Activated T-helper 1 cell treated with anti-CD3 and anti-CD28 coated beads, Interleukin-12 subunit alpha, Interleukin-12 subunit beta, Interleukin-2, Interleukin-4 antibody, amounts not matched to agents 30 ng/mL and 10 ng/mL and 1 ng/mL, durations not matched to agents 14 hours and 24 hours and 36 hours (primary cell): ENCODE measurements around the gene TLL2. TPM values are rescaled to one million over a fixed set of nuclear protein-coding genes. Genes with fewer than 3 reads are reported as not detected.
A peak's percentile ranks its signal among the peaks of the same experiment; 100 is the strongest.

Experiments
- DNase-seq: peaks from one replicate; pipeline ENCODE4 v3.0.0; 2021; ENCODE audit warnings: low spot score
- H3K27ac Mint-ChIP-seq: one replicate; pipeline ENCODE4 v1.8.0; 2021; ENCODE audit warnings: mild to moderate bottlenecking, mixed read lengths
- H3K27me3 Mint-ChIP-seq: one replicate; pipeline ENCODE4 v1.8.0; 2022; ENCODE audit warnings: mild to moderate bottlenecking, moderate library complexity, mixed read lengths; ENCODE audit not compliant: insufficient read depth
- H3K36me3 Mint-ChIP-seq: one replicate; pipeline ENCODE4 v1.8.0; 2021; ENCODE audit warnings: low read depth, mixed read lengths
- H3K4me1 Mint-ChIP-seq: one replicate; pipeline ENCODE4 v1.8.0; 2021; ENCODE audit warnings: low read depth, mixed read lengths
- H3K4me3 Mint-ChIP-seq: one replicate; pipeline ENCODE4 v1.8.0; 2021; ENCODE audit warnings: mild to moderate bottlenecking, moderate library complexity, mixed read lengths
- H3K9me3 Mint-ChIP-seq: one replicate; pipeline ENCODE4 v1.8.0; 2021; ENCODE audit warnings: mixed read lengths
- intact Hi-C: fragments of 100-400 bp; cut with micrococcal nuclease; formaldehyde crosslinking; loops from one replicate; pipeline ENCODE4 v1.15.1; 2024
- total RNA-seq: library from RNA; stranded (reverse); gene quantifications from 2 replicates; pipeline ENCODE4 v1.2.3, GENCODE V29; 2022

Gene TLL2
- total RNA-seq, 1 donor from 2014 or later, result not detected

DNA sequence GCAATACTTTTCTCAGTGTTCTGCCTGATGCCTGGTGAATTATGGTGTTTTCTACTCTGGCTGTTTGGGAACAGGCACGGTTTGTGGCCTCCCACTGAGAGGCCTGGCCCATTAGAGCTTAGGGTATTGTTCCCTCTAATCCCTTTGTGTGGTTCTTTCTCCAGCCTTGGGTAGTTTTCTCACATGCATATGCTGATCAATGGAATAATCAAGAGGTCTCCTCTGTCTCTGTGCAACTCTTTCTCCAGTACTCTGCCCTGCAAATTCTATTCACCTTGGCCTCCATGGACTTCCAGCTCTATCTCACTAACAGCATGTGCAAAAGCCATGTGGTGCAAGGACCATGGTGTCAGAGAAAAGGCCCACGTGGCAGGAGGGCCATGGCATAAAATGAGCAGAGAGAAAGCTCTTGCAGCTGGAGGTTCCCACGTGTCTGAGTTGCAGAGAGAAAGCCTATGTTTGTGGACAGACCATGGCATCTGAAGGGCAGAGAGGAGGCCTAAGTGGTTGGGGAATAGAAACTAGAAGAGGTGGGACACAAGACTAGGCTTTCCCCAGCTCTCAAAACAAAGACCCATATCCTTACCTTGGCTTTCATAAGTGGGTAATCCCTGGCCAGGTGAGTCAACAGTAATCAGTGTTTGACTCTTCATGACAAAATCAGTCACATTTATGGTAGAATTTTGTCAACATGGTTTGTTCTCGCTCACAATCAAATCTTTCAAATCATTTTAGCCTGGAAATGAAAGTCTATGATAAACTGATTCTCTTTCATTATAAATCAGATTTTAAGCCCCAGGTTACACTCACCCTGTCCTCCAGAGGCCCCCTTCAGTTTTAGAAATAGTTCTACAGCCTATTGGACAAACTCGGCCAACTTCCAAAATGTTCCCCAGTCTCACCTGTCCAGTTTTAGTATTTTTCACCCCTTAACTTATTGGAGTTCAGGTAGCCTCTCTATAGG lies 172.2 kb downstream of the TLL2 start:
- H3K4me3 Mint-ChIP-seq, result no peak overlapping the region
- H3K9me3 Mint-ChIP-seq, result peaks cover 8% of the 10 kb centered on the region
- H3K27me3 Mint-ChIP-seq, result peaks cover 6% of the 10 kb centered on the region
- no peaks in the 10 kb centered on the region for H3K36me3 Mint-ChIP-seq
- intact Hi-C loops, result no loop called here
- no peak for DNase-seq
- H3K27ac Mint-ChIP-seq, result no peak overlapping the region
- H3K4me1 Mint-ChIP-seq, result no peaks in the 10 kb centered on the region

DNA sequence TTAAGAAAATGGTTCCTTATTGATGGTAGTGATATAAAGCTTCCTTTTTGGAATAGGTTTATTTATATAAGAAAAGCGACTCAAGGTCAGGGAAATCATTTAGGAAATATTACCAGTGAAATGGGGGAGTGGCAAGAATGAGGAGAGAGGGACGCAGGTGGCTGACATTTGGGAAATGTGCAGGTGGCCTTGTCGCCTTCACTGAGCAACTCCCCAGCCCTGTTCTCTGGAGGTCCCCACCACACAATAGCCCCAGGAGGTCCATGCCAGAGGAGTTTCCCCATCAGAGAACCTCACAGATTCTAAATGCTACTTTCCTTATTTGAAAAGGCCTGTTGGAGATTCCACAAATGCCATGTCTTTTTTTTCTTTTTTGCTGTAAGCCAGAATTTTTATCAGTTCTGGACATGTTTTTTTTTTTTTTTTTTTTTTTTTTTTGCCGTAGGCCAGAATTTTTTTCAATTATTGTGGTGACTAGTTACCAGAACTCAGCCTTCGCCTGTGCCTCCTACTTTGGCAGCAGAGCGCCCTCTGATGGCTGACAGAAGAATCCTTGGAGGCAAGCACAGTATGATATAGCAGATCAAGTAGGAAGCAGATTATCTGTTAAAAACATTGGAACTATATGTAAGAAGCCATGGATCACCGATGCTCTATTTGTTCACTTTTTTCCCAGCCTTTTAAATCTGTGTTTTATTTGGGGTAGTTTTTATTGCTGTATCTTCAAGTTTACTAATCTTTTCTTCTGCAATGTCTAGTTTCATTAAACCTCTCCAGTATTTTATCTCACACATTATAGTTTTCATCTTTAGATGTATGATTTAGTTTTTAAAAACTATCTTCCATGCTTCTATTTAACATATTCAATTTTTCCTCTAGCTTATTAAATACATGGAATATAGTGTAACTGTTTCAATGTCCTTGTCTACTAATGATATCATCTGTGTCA lies 173.5 kb downstream of the TLL2 start:
- no peaks in the 10 kb centered on the region for H3K4me1 Mint-ChIP-seq
- H3K9me3 Mint-ChIP-seq, result no peaks in the 10 kb centered on the region
- no peak overlapping the region for H3K27ac Mint-ChIP-seq
- peaks cover 6% of the 10 kb centered on the region for H3K27me3 Mint-ChIP-seq
- no peaks in the 10 kb centered on the region for H3K36me3 Mint-ChIP-seq
- intact Hi-C loops, result loop anchor here (1.0 kb wide), 2 partner anchors 111 to 323 kb away; no protein-coding TSS in a partner anchor
- no peak overlapping the region for H3K4me3 Mint-ChIP-seq
- DNase-seq, result peak; percentile 29

DNA sequence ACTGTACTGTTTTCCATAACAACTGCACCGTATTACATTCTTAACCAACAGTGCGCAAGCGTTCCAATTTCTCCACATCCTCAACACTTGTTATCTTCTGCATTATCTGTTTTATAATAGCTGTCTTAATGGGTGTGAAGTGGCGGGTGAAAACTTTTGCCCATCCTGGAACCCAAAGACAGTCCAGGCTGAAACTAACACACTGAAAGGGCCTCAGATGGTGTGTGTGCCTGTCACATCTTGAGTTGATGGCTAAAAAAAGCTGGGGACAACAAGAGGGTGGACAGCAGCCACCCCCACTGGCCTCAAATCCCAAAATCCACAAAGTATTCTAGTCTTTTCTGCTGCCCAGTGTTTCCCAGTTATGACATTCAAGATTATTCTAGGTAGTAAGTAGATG lies 174.3 kb downstream of the TLL2 start:
- intact Hi-C loops, result no loop called here

DNA sequence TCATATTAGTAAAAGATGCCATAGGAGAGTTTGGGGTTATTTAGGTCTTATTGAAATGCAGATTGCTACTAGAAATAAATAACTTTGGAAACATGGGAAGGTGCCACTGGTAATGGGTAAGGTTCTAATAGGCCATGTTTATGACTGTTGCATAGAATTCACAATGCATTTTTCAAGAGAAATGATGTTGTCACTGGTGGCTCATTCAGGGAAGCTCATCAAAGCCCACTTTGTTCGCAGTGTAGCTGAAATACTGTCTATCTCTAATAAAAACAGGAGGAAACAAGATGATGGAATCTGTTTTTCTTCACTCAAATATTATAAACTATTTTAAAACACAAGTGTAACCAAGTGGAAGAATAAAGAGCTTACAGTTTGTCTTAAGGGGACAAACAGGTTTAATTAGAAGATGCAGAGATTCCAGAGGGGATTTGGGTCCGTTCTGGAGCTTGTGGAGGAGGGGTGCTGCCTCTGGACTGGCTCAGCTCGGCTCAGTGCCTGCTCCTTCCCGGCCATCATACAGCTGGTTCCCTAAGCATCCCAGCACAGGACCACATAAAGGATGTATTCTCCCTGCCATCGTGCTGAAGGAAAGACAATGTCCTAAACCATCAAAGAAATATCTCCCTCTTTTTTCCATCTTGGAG lies 175.3 kb downstream of the TLL2 start:
- Mint-ChIP-seq H3K4me3 (no peak overlapping the region), H3K27ac (no peak overlapping the region), H3K36me3 (no peaks in the 10 kb centered on the region), H3K27me3 (peaks cover 17% of the 10 kb centered on the region), H3K9me3 (no peaks in the 10 kb centered on the region), H3K4me1 (no peaks in the 10 kb centered on the region)
- DNase-seq, result no peak
- intact Hi-C loops, result no loop called here

More for the DNA sequence above, 174.3 kb downstream of the TLL2 start:
- no peak overlapping the region for H3K27ac Mint-ChIP-seq
- no peaks in the 10 kb centered on the region for H3K36me3 Mint-ChIP-seq
- H3K9me3 Mint-ChIP-seq, result no peaks in the 10 kb centered on the region
- no peak for DNase-seq
- peaks cover 13% of the 10 kb centered on the region for H3K27me3 Mint-ChIP-seq
- H3K4me3 Mint-ChIP-seq, result no peak overlapping the region
- no peaks in the 10 kb centered on the region for H3K4me1 Mint-ChIP-seq

DNA sequence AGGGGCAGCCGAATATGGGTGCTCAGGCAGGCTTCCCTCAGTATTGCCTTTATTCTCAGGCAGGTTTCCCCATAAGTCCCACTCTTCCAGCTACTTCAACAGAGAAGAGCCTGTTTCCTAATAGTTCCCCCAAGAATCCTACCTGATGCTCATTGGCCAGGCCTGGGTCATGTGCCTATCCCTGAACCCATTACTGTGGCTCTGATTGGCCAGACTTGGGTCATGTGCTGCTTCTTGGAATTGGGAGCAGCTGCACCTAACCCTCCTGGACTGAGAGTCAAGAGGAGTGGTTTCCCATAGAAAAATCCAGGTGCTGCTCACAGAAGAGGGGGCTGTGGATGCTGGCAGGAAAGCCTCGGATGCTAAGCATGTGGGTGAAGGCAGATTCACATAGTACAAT lies 176.6 kb downstream of the TLL2 start:
- Mint-ChIP-seq H3K27me3 (peaks cover 18% of the 10 kb centered on the region), H3K4me3 (no peak overlapping the region), H3K27ac (no peak overlapping the region)

DNA sequence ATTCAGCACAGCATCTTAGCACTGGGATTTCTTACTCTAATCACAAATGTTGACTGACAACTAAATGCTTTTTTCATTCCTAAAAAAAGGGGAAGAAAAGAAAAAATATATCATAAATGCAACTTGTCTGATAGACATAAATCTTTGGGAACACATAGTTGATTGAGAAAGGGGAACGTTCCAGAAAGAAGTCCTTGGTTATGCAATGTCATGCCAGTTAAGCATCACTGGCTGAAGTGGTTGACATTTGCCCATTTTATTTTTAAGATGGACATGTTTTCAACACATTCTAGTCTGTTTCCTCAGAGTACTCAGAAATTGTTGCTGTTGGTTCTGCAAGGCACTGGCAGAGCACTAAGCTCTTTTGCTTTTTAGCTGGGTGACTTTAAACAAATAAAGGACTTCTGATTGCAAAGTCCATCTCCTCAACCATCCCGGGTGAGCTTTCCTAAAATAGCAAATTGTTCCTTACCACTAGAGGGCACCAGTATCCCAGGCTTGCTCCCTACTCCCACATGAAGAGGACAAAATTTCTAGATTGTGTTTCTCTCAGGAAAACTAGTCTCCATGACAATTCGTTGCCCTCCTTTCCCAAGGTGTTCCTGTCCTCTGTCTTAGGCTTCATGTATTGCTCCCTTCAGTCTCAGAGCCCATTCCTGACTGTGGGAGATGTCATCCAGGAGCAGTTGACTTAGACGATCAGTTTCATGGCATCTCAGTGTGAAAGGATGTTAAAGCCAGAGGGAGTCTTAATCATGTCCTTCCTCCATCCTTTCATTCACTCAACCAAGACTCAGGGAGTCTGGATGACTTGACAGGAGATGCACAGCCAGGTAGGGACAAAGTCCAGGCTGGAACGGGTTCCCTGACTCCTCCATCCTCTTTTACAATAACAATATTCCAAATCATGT lies 178.9 kb downstream of the TLL2 start:
- Mint-ChIP-seq H3K36me3 (no peaks in the 10 kb centered on the region), H3K9me3 (no peaks in the 10 kb centered on the region), H3K27ac (no peak overlapping the region), H3K4me1 (no peaks in the 10 kb centered on the region), H3K27me3 (peaks cover 16% of the 10 kb centered on the region), H3K4me3 (no peak overlapping the region)
- intact Hi-C loops, result loop anchor here (1.0 kb wide), 1 partner anchor 318 kb away; no protein-coding TSS in a partner anchor
- no peak for DNase-seq

More for the DNA sequence above, 176.6 kb downstream of the TLL2 start:
- no peaks in the 10 kb centered on the region for H3K36me3 Mint-ChIP-seq
- no peaks in the 10 kb centered on the region for H3K9me3 Mint-ChIP-seq
- DNase-seq, result no peak
- intact Hi-C loops, result no loop called here
- H3K4me1 Mint-ChIP-seq, result no peaks in the 10 kb centered on the region

DNA sequence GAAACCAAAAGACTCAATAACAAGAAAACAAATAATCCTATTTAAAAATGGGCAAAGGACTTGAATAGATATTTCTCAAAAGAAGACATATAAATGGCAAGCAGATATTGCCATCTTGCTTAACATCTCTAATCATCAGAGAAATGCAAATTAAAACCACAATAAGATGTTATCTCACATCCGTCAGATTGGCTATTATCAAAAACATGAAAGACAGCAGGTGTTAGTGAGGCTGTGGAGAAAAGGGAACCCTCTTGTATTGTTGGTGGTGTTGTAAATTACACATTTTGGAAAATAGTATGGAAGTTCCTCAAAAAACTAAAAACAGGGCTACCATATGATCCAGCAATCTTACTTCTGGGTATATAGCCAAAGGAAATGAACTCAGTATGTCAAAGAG lies 180.6 kb downstream of the TLL2 start:
- Mint-ChIP-seq H3K36me3 (no peaks in the 10 kb centered on the region), H3K4me3 (no peak overlapping the region), H3K4me1 (no peaks in the 10 kb centered on the region), H3K27me3 (peaks cover 16% of the 10 kb centered on the region), H3K27ac (no peak overlapping the region), H3K9me3 (no peaks in the 10 kb centered on the region)
- no peak for DNase-seq
- intact Hi-C loops, result no loop called here

DNA sequence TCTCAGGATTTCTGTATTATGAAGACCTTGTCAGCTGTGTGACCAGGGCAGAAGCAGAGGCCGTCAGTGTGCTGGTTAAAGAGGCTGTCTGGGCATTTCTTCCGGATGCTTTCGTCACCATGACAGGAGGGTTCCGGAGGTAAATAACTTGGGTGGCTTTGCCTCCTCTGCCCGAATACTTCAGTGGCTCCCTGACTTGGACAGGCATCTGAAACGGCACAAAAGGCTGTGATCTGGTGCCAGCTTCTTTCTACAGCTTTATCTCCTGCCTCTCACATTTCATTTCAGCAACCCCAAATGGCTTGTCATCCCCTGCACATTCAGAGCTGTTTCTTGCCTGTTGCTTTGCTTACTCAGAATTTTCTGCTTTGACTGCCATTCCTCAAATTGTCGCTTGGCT lies 186.3 kb downstream of the TLL2 start:
- H3K27ac Mint-ChIP-seq, result no peak overlapping the region
- intact Hi-C loops, result no loop called here
- H3K4me3 Mint-ChIP-seq, result no peak overlapping the region
- H3K9me3 Mint-ChIP-seq, result no peaks in the 10 kb centered on the region
- peaks cover 7% of the 10 kb centered on the region for H3K27me3 Mint-ChIP-seq
- H3K36me3 Mint-ChIP-seq, result no peaks in the 10 kb centered on the region
- no peaks in the 10 kb centered on the region for H3K4me1 Mint-ChIP-seq
- no peak for DNase-seq

DNA sequence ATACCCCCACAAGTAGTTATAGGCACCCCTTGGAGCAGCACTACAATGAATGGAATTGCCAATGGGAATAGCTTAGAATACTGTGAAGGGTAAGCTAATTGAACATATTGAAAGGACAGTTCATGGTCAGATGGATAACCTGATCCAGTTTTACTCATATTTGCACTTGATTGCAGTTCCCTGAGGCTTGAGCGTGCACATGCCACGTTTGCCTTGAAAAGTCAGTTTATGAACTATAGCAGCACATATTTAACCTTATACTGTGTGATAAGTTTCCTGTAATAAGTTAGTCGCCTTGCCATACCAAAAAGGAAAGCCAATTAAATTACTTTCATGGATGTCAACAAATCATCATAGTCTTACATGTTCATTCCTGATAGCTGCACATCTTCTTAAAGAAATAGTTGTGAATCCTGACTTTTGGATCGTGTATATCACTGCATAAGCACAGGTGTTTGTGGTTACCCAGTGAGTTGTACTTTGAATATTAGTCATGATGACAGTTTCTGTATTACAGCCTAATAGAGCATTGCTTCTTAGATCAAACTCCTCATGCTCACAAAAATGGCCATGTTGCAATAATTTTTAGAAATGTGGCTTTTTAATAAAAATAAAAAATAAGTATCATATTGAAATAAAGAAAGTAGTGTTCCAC lies 187.9 kb downstream of the TLL2 start:
- intact Hi-C loops, result no loop called here
- H3K4me1 Mint-ChIP-seq, result no peaks in the 10 kb centered on the region
- DNase-seq, result no peak
- H3K27me3 Mint-ChIP-seq, result peaks cover 7% of the 10 kb centered on the region
- no peak overlapping the region for H3K27ac Mint-ChIP-seq
- no peaks in the 10 kb centered on the region for H3K9me3 Mint-ChIP-seq
- no peak overlapping the region for H3K4me3 Mint-ChIP-seq
- no peaks in the 10 kb centered on the region for H3K36me3 Mint-ChIP-seq

DNA sequence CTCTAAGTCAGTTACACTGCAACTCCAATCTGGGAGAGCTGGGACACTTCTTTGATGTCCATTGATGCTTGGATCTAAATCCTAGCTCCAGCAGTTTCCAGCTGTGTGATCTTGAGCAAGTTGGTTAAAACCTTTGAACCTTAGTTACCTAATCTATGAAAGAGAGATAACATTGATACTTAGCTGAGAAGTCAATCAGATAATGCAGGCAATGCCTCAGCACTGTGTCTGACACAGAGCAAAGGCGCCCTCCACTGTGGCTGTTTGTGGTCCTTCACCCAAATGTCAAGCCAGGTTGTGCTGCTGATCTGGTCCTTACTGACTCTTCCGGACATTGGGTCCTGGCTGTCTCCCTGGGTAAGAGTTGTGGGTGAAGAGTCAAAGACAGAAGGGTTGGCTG lies 189.3 kb downstream of the TLL2 start:
- Mint-ChIP-seq H3K36me3 (no peaks in the 10 kb centered on the region), H3K4me1 (no peaks in the 10 kb centered on the region), H3K4me3 (no peak overlapping the region), H3K27ac (no peak overlapping the region), H3K9me3 (no peaks in the 10 kb centered on the region), H3K27me3 (peaks cover 7% of the 10 kb centered on the region)
- no peak for DNase-seq
- intact Hi-C loops, result no loop called here

DNA sequence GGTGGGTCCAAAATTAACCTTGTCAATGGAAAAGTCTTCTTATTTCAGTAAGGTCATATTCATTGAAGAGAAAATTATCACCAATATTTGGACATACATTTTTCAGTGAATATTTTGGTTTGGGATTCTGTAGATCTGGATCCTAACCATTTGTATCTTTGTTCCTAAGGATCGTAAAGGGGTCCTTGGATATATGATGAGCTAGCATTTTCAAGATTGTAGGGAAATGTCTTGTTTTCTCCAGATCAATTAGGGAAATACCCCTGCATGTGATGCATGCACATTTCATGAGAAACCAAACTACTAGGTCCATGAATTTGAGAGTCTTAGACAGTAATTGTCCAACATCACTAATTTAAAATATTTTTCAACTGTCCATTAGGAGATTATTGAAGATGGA lies 191.5 kb downstream of the TLL2 start:
- H3K4me3 Mint-ChIP-seq, result no peak overlapping the region

More for the DNA sequence above, 191.5 kb downstream of the TLL2 start:
- H3K36me3 Mint-ChIP-seq, result no peaks in the 10 kb centered on the region
- no peaks in the 10 kb centered on the region for H3K9me3 Mint-ChIP-seq
- no peak for DNase-seq
- no peak overlapping the region for H3K27ac Mint-ChIP-seq
- no peaks in the 10 kb centered on the region for H3K4me1 Mint-ChIP-seq
- peaks cover 6% of the 10 kb centered on the region for H3K27me3 Mint-ChIP-seq
- intact Hi-C loops, result no loop called here
